H54 (cell line): Measurements from ENCODE around the gene TRIM56.
"Not testable (repeated sequence)": the region's sequence is repeated elsewhere in the genome, so short reads cannot be mapped to it uniquely, and the experiment has no call there.

Experiments
- DNase-seq: peaks from one replicate; pipeline ENCODE4 v3.0.0; 2011; ENCODE audit warnings: low spot score, mixed read lengths; ENCODE audit not compliant: insufficient read length
- FAIRE-seq: peaks from 3 replicates; lab custom pipeline; 2011; peaks lifted over from hg19 to GRCh38; lab: Jason Lieb, UNC
- POLR2A ChIP-seq: IDR thresholded peaks from 2 replicates; pipeline ENCODE4 v1.6.1; 2011; ENCODE audit warnings: low read depth, mild to moderate bottlenecking, low read length

Gene TRIM56

GRCh38 chr7:101077303-101078086 is 7.8 kb upstream of the TRIM56 start:
- no peak for TF ChIP-seq POLR2A
- peak; percentile 75 for DNase-seq
- peak; percentile 6 for FAIRE-seq

GRCh38 chr7:101081432-101081831 is 3.8 kb upstream of the TRIM56 start:
- DNase-seq: no peak
- TF ChIP-seq POLR2A: no peak
- no peak for FAIRE-seq

GRCh38 chr7:101084865-101085161 is 468 bp upstream of the TRIM56 start:
- no peak for TF ChIP-seq POLR2A
- no peak for FAIRE-seq
- no peak for DNase-seq

- FAIRE-seq (no peak), DNase-seq (no peak)
- TF ChIP-seq POLR2A: no peak
Observed at GRCh38 chr7:101087334-101088068, 2.2 kb downstream of the TRIM56 start.

- no peak for FAIRE-seq
Observed at GRCh38 chr7:101088069-101088425, 2.8 kb downstream of the TRIM56 start.

GRCh38 chr7:101088858-101089529 is 3.7 kb downstream of the TRIM56 start:
- no peak for FAIRE-seq
- DNase-seq: no peak
- no peak for TF ChIP-seq POLR2A

More at GRCh38 chr7:101088069-101088425, 2.8 kb downstream of the TRIM56 start:
- no peak for DNase-seq
- TF ChIP-seq POLR2A: no peak

- TF ChIP-seq POLR2A: no peak
- FAIRE-seq: no peak
- DNase-seq: no peak
Observed at GRCh38 chr7:101089876-101090275, 4.6 kb downstream of the TRIM56 start.

- not testable (repeated sequence) for DNase-seq, FAIRE-seq
Observed at GRCh38 chr7:101092266-101092905, 7.1 kb downstream of the TRIM56 start.

GRCh38 chr7:101093906-101094305 is 8.6 kb downstream of the TRIM56 start:
- FAIRE-seq: no peak
- TF ChIP-seq POLR2A: no peak
- peak; percentile 65 for DNase-seq

GRCh38 chr7:101094376-101094775 is 9.1 kb downstream of the TRIM56 start:
- no peak for FAIRE-seq
- no peak for DNase-seq

GRCh38 chr7:101094791-101095375 is 9.6 kb downstream of the TRIM56 start:
- FAIRE-seq (no peak), DNase-seq (no peak)
- TF ChIP-seq POLR2A: no peak

More at GRCh38 chr7:101094376-101094775, 9.1 kb downstream of the TRIM56 start:
- no peak for TF ChIP-seq POLR2A

- FAIRE-seq (no peak), DNase-seq (no peak)
- TF ChIP-seq POLR2A: no peak
Observed at GRCh38 chr7:101096331-101096956, 11.2 kb downstream of the TRIM56 start.

GRCh38 chr7:101096957-101097347 is 11.7 kb downstream of the TRIM56 start:
- TF ChIP-seq POLR2A: no peak
- FAIRE-seq: no peak
- DNase-seq: no peak
